CD4-positive, alpha-beta memory T cell (primary cell): ENCODE data around the gene DDX42. TPM values are rescaled to one million over a fixed set of nuclear protein-coding genes. Genes with fewer than 3 reads are reported as not detected.
"Not testable (repeated sequence)": the region's sequence is repeated elsewhere in the genome, so short reads cannot be mapped to it uniquely, and the experiment has no call there.

Experiments
- CTCF ChIA-PET: fragments of 350-600 bp; sonication (Branson Sonifier 250); formaldehyde crosslinking; loops from one replicate; lab custom pipeline; 2021; ENCODE audit warnings: inconsistent platforms; ENCODE audit not compliant: partially characterized antibody; lab: Charles Lee
- POLR2A ChIA-PET: fragments of 350-600 bp; sonication (Branson Sonifier 250); formaldehyde crosslinking; loops from one replicate; lab custom pipeline; 2021; ENCODE audit not compliant: partially characterized antibody; lab: Charles Lee
- DNase-seq, 5 donors: peaks; one replicate each; pipeline versions ENCODE4 v3.0.0 to v3.0.0-alpha.2; 2020 to 2022; ENCODE audit warnings: mixed read lengths in 1 of 5
- H3K27ac ChIP-seq: one replicate; pipeline ENCODE4 v1.7.0; 2013; ENCODE audit warnings: low read depth, low read length
- H3K27me3 ChIP-seq: 2 replicates; pipeline ENCODE4 v1.7.0; 2013; ENCODE audit warnings: mild to moderate bottlenecking, low read length, moderate library complexity; ENCODE audit not compliant: insufficient read depth
- H3K36me3 ChIP-seq: 2 replicates; pipeline ENCODE4 v1.7.0; 2013; ENCODE audit warnings: mild to moderate bottlenecking, low read length, moderate library complexity; ENCODE audit not compliant: insufficient read depth
- H3K4me1 ChIP-seq: 2 replicates; pipeline ENCODE4 v1.7.0; 2013; ENCODE audit warnings: mild to moderate bottlenecking, low read length, moderate library complexity; ENCODE audit not compliant: insufficient read depth
- H3K4me3 ChIP-seq, 2 donors: one replicate each; pipeline ENCODE4 v1.7.0; 2013; ENCODE audit warnings: low read length in 2 of 2, mild to moderate bottlenecking in 1 of 2
- H3K9me3 ChIP-seq, 2 donors: one replicate each; pipeline ENCODE4 v1.7.0; 2013; ENCODE audit warnings: low read length in 2 of 2, control low read depth in 1 of 2; ENCODE audit not compliant: control insufficient read depth in 1 of 2
- H3K27ac Mint-ChIP-seq, 7 donors: one replicate each; pipeline ENCODE4 v1.8.0; 2020 to 2021; ENCODE audit warnings: mixed read lengths in 7 of 7, mild to moderate bottlenecking in 6 of 7, inconsistent platforms in 3 of 7, moderate library complexity in 3 of 7
- H3K27me3 Mint-ChIP-seq, 2 donors: one replicate each; pipeline ENCODE4 v1.8.0; 2020 to 2021; ENCODE audit warnings: mixed read lengths in 2 of 2
- H3K36me3 Mint-ChIP-seq, 2 donors: one replicate each; pipeline ENCODE4 v1.8.0; 2020 to 2021; ENCODE audit warnings: mixed read lengths in 2 of 2, inconsistent platforms in 1 of 2, mild to moderate bottlenecking in 1 of 2
- H3K4me1 Mint-ChIP-seq, 4 donors: one replicate each; pipeline ENCODE4 v1.8.0; 2020 to 2021; ENCODE audit warnings: mixed read lengths in 4 of 4, mild to moderate bottlenecking in 1 of 4
- H3K4me3 Mint-ChIP-seq, 8 donors: one replicate each; pipeline ENCODE4 v1.8.0; 2020 to 2021; ENCODE audit warnings: mixed read lengths in 8 of 8, mild to moderate bottlenecking in 7 of 8, moderate library complexity in 6 of 8, inconsistent platforms in 3 of 8
- H3K9me3 Mint-ChIP-seq, 8 donors: one replicate each; pipeline ENCODE4 v1.8.0; 2020 to 2021; ENCODE audit warnings: mixed read lengths in 8 of 8, mild to moderate bottlenecking in 5 of 8, inconsistent platforms in 3 of 8, moderate library complexity in 1 of 8
- intact Hi-C: fragments of 100-400 bp; cut with micrococcal nuclease; formaldehyde crosslinking; loops from one replicate; pipeline ENCODE4 v1.15.1; 2023
- polyA plus RNA-seq, 2 donors: library from polyadenylated mRNA; unstranded; fragments of 300-500 nt; fragmentation: Illumina TruSeq; gene quantifications; one replicate each; pipeline ENCODE4 v1.2.3, GENCODE V29; 2021
- total RNA-seq, 2 experiments: library from RNA; stranded (reverse); gene quantifications; one replicate each; pipeline ENCODE4 v1.2.3, GENCODE V29; 2021

Gene DDX42
- total and polyA plus RNA-seq, 4 experiments from 2014 or later, result 6.9 to 183 (median 96.2) TPM

DNA sequence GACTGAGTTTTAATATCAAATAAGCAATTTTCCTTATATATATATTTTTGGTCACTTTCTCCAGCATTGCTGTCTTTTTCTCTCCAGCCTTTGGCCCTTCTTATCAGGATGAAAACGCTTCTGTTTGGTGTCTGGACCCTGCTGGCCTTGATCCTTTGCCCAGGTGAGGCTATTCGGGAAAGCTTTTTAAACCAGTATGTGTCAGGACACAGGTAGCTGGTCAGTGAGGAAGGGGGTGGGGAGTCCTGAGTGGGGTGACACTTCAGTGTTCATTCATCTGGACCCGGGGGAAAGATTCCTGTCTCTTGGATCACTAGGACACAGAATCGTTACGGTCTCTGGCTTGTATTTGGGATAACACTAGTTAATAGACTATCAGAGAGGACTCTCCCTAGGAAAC, 80.7 kb downstream of the DDX42 start:
- POLR2A ChIA-PET, result no interaction called here

DNA sequence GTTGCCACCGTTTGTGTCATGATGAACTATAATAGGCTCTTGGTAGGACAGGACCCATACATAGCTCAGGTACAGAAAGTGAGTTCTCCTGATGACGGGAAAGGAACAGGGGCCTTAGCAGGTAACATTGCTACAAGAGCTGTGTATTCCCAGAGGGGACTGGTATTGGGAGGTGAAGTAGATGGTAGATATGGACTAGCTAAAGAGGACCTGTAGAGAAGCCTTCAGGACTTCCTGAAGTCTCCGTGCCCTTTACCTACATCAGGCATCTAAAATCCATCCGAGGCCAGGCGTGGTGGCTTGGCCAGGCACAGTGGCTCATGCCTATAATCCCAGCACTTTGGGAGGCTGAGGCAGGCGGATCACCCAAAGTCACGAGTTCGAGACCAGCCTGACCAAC, 81.2 kb downstream of the DDX42 start:
- Histone ChIP-seq H3K36me3 (no peaks in the 10 kb centered on the region), H3K4me1 (no peaks in the 10 kb centered on the region), H3K27me3 (no peaks in the 10 kb centered on the region), H3K27ac (no peak overlapping the region), H3K9me3 (no peaks in the 10 kb centered on the region), H3K4me3 (no peak overlapping the region)
- Mint-ChIP-seq H3K9me3 (no peaks in the 10 kb centered on the region), H3K27me3 (no peaks in the 10 kb centered on the region), H3K4me3 (no peak overlapping the region), H3K36me3 (no peaks in the 10 kb centered on the region), H3K4me1 (peaks cover 0 to 2% (median under 1%) of the 10 kb centered on the region in 4 donors), H3K27ac (no peak overlapping the region)
- DNase-seq, result no peak
- ChIA-PET POLR2A (no interaction called here), CTCF (no interaction called here)
- intact Hi-C loops, result no loop called here

More for the DNA sequence above, 80.7 kb downstream of the DDX42 start:
- Histone ChIP-seq H3K4me3 (no peak overlapping the region), H3K9me3 (no peaks in the 10 kb centered on the region), H3K4me1 (no peaks in the 10 kb centered on the region), H3K27me3 (no peaks in the 10 kb centered on the region), H3K36me3 (no peaks in the 10 kb centered on the region), H3K27ac (no peak overlapping the region)
- Mint-ChIP-seq H3K9me3 (no peaks in the 10 kb centered on the region), H3K27me3 (no peaks in the 10 kb centered on the region), H3K36me3 (no peaks in the 10 kb centered on the region), H3K4me1 (peaks cover 0 to 3% (median 2%) of the 10 kb centered on the region in 4 donors), H3K27ac (no peak overlapping the region), H3K4me3 (no peak overlapping the region)
- CTCF ChIA-PET, result no interaction called here
- intact Hi-C loops, result no loop called here
- no peak for DNase-seq

DNA sequence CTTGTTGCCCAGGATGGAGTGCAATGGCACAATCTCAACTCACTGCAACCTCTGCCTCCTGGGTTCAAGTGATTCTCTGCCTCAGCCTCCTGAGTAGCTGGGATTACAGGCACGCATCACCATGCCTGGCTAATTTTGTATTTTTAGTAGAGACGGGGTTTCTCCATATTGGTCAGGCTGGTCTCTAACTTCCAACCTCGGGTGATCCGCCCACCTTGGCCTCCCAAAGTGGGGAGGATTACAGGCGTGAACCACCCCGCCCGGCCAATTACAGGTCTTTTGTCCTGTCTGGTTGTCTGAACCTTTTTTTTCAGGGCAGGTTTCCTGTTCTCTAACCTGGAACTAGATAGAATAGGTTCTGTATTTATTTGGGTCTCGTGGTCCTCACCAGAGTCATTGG, 82.5 kb downstream of the DDX42 start:
- H3K36me3 ChIP-seq, H3K9me3 Mint-ChIP-seq, intact Hi-C loops, H3K4me1 ChIP-seq, H3K4me1 Mint-ChIP-seq, H3K36me3 Mint-ChIP-seq, H3K4me3 Mint-ChIP-seq, H3K27ac Mint-ChIP-seq, DNase-seq, H3K27ac ChIP-seq, H3K27me3 Mint-ChIP-seq, H3K27me3 ChIP-seq, POLR2A ChIA-PET, H3K4me3 ChIP-seq, H3K9me3 ChIP-seq: not testable (repeated sequence)
- CTCF ChIA-PET, result interaction anchor here (0.9 kb wide), 1 partner anchor 9 kb away, joined by 4 read pairs; no protein-coding TSS in a partner anchor

DNA sequence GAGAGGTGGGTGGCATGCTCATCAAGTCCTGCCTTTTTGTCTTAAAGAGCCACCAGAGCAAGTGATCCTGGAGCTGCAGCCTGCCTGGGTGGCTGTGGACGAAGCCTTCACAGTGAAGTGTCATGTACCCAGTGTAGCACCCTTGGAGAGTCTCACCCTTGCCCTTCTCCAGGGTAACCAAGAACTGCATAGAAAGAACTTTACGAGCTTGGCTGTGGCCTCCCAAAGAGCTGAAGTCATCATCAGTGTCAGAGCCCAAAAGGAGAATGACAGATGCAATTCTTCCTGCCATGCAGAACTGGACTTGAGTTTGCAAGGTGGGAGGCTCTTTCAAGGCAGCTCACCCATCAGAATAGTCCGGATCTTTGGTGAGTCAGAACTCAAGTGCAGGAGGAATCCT, 85.3 kb downstream of the DDX42 start:
- DNase-seq, result no peak
- Mint-ChIP-seq H3K4me1 (no peaks in the 10 kb centered on the region), H3K36me3 (no peaks in the 10 kb centered on the region), H3K27ac (no peak overlapping the region), H3K9me3 (no peaks in the 10 kb centered on the region), H3K27me3 (no peaks in the 10 kb centered on the region), H3K4me3 (no peak overlapping the region)
- intact Hi-C loops, result no loop called here
- Histone ChIP-seq H3K27ac (no peak overlapping the region), H3K4me3 (no peak overlapping the region), H3K9me3 (no peaks in the 10 kb centered on the region), H3K36me3 (no peaks in the 10 kb centered on the region), H3K4me1 (no peaks in the 10 kb centered on the region), H3K27me3 (no peaks in the 10 kb centered on the region)
- ChIA-PET CTCF (interaction anchor here (0.9 to 4.4 kb wide), 4 partner anchors 10 to 43 kb away, joined by 3 to 36 read pairs (median 4); no protein-coding TSS in a partner anchor), POLR2A (interaction anchor here (1.2 to 2.0 kb wide), 3 partner anchors 10 to 164 kb away, joined by 3 to 7 read pairs (median 4); no protein-coding TSS in a partner anchor)

DNA sequence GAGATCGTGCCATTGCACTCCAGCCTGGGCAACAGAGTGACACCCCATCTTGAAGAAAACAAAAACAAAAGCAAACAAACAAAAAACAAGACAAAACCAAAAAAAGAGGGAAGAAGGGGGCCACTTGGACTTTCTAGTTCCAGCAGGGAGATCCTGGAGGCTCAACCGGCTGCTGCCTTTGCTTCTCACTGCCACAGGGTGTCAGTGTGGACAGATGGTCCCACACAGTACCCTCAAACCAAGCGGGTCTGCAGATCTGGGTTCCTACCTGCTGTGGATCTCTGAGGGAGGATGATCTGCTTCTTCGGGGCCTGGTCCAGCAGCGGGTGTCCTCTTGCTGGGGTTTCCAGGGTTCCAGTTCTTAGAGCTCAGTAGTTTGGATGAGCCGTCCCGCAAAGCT, 92.7 kb downstream of the DDX42 start:
- H3K4me3 ChIP-seq, H3K27me3 ChIP-seq, H3K27ac ChIP-seq, H3K36me3 ChIP-seq, H3K4me1 ChIP-seq, H3K4me3 Mint-ChIP-seq, POLR2A ChIA-PET, DNase-seq, H3K9me3 ChIP-seq, H3K36me3 Mint-ChIP-seq, H3K9me3 Mint-ChIP-seq, intact Hi-C loops, H3K4me1 Mint-ChIP-seq, H3K27me3 Mint-ChIP-seq: not testable (repeated sequence)
- H3K27ac Mint-ChIP-seq, result peak overlapping the region in 1 of 7 donors; percentile 9
- CTCF ChIA-PET, result interaction anchor here (0.8 to 3.8 kb wide), 10 partner anchors 15 to 45 kb away, joined by 3 to 22 read pairs (median 3); partner anchors contain the start of genes CSHL1 and GH2

Other genes with a start within 250 kb of the DDX42 start
- gene DCAF7, start 223.7 kb upstream of the DDX42 start, total RNA-seq, result 10 to 100 TPM; 88.1 to 93.0 TPM
- 10 to 100 TPM; 75.6 to 85.0 TPM for gene DCAF7, start 223.7 kb upstream of the DDX42 start, polyA plus RNA-seq
- 10 to 100 TPM; 17.7 to 20.3 TPM for gene TACO1, start 173.3 kb upstream of the DDX42 start, total RNA-seq
- 10 to 100 TPM; 21.8 to 22.8 TPM for gene TACO1, start 173.3 kb upstream of the DDX42 start, polyA plus RNA-seq
- gene MAP3K3, start 151.8 kb upstream of the DDX42 start, total RNA-seq, result 10 to 100 TPM; 98.5 to 98.8 TPM
- 10 to 100 TPM; 29.5 to 50.8 TPM for gene MAP3K3, start 151.8 kb upstream of the DDX42 start, polyA plus RNA-seq
- gene LIMD2, start 74.0 kb upstream of the DDX42 start, total RNA-seq, result 100 to 1,000 TPM; 724 to 755 TPM
- 100 to 1,000 TPM; 347 to 569 TPM for gene LIMD2, start 74.0 kb upstream of the DDX42 start, polyA plus RNA-seq
- 10 to 100 TPM; 55.6 to 58.3 TPM for gene STRADA, start 32.4 kb upstream of the DDX42 start, total RNA-seq
- 10 to 100 TPM; 20.0 to 21.3 TPM for gene STRADA, start 32.4 kb upstream of the DDX42 start, polyA plus RNA-seq
- 10 to 100 TPM; 36.7 to 39.0 TPM for gene CCDC47, start 573 bp upstream of the DDX42 start, total RNA-seq
- gene CCDC47, start 573 bp upstream of the DDX42 start, polyA plus RNA-seq, result 10 to 100 TPM; 31.3 to 46.9 TPM
- 100 to 1,000 TPM; 121 TPM for gene PSMC5, start 53.3 kb downstream of the DDX42 start, total RNA-seq
- gene PSMC5, start 53.3 kb downstream of the DDX42 start, polyA plus RNA-seq, result 100 to 1,000 TPM; 188 to 227 TPM
- gene FTSJ3, start 53.5 kb downstream of the DDX42 start, total RNA-seq, result 10 to 100 TPM; 62.1 to 62.2 TPM
- 10 to 100 TPM; 12.3 to 40.8 TPM for gene FTSJ3, start 53.5 kb downstream of the DDX42 start, polyA plus RNA-seq
- gene SMARCD2, start 68.5 kb downstream of the DDX42 start, total RNA-seq, result 100 to 1,000 TPM; 113 to 114 TPM
- gene SMARCD2, start 68.5 kb downstream of the DDX42 start, polyA plus RNA-seq, result 100 to 1,000 TPM in 1 of 2 donors, 10 to 100 TPM in 1; 80.4 to 125 TPM
- not detected for gene CSH2, start 99.5 kb downstream of the DDX42 start, total RNA-seq
- gene CSH2, start 99.5 kb downstream of the DDX42 start, polyA plus RNA-seq, result not detected
- not detected for gene GH2, start 107.8 kb downstream of the DDX42 start, total RNA-seq
- gene GH2, start 107.8 kb downstream of the DDX42 start, polyA plus RNA-seq, result not detected
- not detected for gene CSH1, start 122.4 kb downstream of the DDX42 start, total RNA-seq
- not detected for gene CSH1, start 122.4 kb downstream of the DDX42 start, polyA plus RNA-seq
- gene CSHL1, start 137.1 kb downstream of the DDX42 start, total RNA-seq, result not detected
- gene CSHL1, start 137.1 kb downstream of the DDX42 start, polyA plus RNA-seq, result not detected
- not detected for gene GH1, start 144.7 kb downstream of the DDX42 start, total RNA-seq
- not detected for gene GH1, start 144.7 kb downstream of the DDX42 start, polyA plus RNA-seq
- 10 to 100 TPM; 16.4 to 17.2 TPM for gene CD79B, start 158.2 kb downstream of the DDX42 start, total RNA-seq
- gene CD79B, start 158.2 kb downstream of the DDX42 start, polyA plus RNA-seq, result 10 to 100 TPM; 54.4 to 57.2 TPM
- gene SCN4A, start 198.7 kb downstream of the DDX42 start, total RNA-seq, result under 1 TPM; 0.17 to 0.30 TPM
- gene SCN4A, start 198.7 kb downstream of the DDX42 start, polyA plus RNA-seq, result not detected
- 1 to 10 TPM in 1 of 2 experiments, under 1 TPM in 1; 0.19 to 1.0 TPM for gene PRR29, start 224.2 kb downstream of the DDX42 start, total RNA-seq
- 1 to 10 TPM; 5.6 to 6.0 TPM for gene PRR29, start 224.2 kb downstream of the DDX42 start, polyA plus RNA-seq
- 100 to 1,000 TPM; 150 to 158 TPM for gene ICAM2, start 246.5 kb downstream of the DDX42 start, total RNA-seq
- 100 to 1,000 TPM; 411 to 591 TPM for gene ICAM2, start 246.5 kb downstream of the DDX42 start, polyA plus RNA-seq